ENCODE data around the gene NOP53. TPM values are rescaled to one million over a fixed set of nuclear protein-coding genes. Genes with fewer than 3 reads are reported as not detected.
A peak's percentile ranks its signal among the peaks of the same experiment; 100 is the strongest.

NOP53 gene
- total RNA-seq, 1 donor from 2014 or later, result 121 TPM

DNA sequence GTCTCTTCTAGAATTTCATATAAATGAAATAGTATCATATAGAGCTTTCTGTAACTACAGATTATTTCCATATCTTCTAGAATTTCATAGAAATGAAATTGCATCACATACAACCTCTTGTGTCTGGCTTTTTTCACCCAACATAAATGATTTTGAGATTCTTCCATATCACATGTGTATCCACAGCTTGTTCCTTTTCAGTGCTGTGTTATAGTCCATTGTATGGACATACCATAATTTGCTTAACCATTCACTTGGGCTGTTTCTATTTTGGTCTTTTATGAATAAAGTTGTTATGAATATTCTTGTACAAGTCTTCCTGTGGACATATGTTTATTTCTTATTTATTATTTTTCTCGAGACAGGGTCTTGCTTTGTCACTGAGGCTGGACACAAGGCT lies 47.3 kb downstream of the NOP53 start:
- DNase-seq (ENCODE audit: low read depth) (no peak), FAIRE-seq (no peak)
- no peak overlapping the region for H3K4me3 ChIP-seq (ENCODE audit: low read depth, low read length)
- TF ChIP-seq, protein P1, sequence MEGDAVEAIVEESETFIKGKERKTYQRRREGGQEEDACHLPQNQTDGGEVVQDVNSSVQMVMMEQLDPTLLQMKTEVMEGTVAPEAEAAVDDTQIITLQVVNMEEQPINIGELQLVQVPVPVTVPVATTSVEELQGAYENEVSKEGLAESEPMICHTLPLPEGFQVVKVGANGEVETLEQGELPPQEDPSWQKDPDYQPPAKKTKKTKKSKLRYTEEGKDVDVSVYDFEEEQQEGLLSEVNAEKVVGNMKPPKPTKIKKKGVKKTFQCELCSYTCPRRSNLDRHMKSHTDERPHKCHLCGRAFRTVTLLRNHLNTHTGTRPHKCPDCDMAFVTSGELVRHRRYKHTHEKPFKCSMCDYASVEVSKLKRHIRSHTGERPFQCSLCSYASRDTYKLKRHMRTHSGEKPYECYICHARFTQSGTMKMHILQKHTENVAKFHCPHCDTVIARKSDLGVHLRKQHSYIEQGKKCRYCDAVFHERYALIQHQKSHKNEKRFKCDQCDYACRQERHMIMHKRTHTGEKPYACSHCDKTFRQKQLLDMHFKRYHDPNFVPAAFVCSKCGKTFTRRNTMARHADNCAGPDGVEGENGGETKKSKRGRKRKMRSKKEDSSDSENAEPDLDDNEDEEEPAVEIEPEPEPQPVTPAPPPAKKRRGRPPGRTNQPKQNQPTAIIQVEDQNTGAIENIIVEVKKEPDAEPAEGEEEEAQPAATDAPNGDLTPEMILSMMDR (IDR thresholded peaks at IDR 0.05; ENCODE audit: insufficient read depth, low read length, severe bottlenecking), result no peak
- H3K27me3 ChIP-seq (ENCODE audit: control insufficient read depth, insufficient read depth, low read length), result no peaks in the 10 kb centered on the region
- H3K36me3 ChIP-seq (ENCODE audit: control insufficient read depth, insufficient read depth, low read length), result no peaks in the 10 kb centered on the region

DNA sequence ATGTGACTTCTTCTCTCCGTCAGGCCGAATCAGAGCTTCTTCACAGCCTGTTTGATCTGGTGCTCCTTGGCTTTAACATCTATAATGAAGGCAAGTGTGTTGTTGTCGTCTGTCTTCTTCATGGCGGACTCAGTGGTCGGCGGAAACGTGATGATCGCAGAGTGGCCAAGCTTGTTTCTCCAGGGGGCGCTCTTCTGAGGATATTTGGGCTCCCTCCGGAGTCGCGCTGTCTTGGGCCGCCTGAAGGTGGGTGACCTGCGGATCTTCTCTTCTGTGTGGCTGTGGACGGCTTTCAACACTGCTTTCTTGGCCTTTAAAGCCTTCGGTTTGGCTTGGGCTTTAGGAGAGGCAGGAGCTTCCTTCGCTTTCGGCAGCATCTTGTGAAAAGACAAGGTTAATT lies 49.2 kb downstream of the NOP53 start:
- no peak for FAIRE-seq
- H3K4me3 ChIP-seq (ENCODE audit: low read depth, low read length), result no peak overlapping the region

DNA sequence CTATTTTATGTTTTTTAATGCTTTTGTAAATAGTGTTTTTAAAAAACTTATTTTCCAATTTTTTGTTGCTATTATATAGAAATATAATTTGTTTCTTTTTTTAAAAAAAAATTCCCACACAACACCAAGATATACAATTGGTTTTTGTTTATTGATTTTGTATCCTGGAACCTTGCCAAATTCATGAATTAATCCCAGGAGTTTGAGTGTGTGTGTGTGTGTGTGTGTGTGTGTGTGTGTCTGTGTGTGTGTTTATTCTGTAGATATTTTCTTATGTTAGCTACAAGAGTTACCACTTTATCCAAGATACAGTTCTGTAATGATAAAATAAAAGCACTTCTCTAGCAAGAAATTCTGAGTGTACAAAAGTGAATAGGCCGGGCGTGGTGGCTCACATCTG lies 51.4 kb downstream of the NOP53 start:
- Histone ChIP-seq H3K4me3 (ENCODE audit: low read depth, low read length) (no peak overlapping the region), H3K27me3 (ENCODE audit: control insufficient read depth, insufficient read depth, low read length) (no peaks in the 10 kb centered on the region), H3K36me3 (ENCODE audit: control insufficient read depth, insufficient read depth, low read length) (no peaks in the 10 kb centered on the region)
- DNase-seq (ENCODE audit: low read depth), result no peak
- TF ChIP-seq, protein P1 (IDR thresholded peaks at IDR 0.05; ENCODE audit: insufficient read depth, low read length, severe bottlenecking), result no peak
- no peak for FAIRE-seq

More for the DNA sequence above, 49.2 kb downstream of the NOP53 start:
- TF ChIP-seq, protein P1 (IDR thresholded peaks at IDR 0.05; ENCODE audit: insufficient read depth, low read length, severe bottlenecking), result peak; percentile 21
- DNase-seq (ENCODE audit: low read depth), result no peak
- Histone ChIP-seq H3K27me3 (ENCODE audit: control insufficient read depth, insufficient read depth, low read length) (no peaks in the 10 kb centered on the region), H3K36me3 (ENCODE audit: control insufficient read depth, insufficient read depth, low read length) (no peaks in the 10 kb centered on the region)

DNA sequence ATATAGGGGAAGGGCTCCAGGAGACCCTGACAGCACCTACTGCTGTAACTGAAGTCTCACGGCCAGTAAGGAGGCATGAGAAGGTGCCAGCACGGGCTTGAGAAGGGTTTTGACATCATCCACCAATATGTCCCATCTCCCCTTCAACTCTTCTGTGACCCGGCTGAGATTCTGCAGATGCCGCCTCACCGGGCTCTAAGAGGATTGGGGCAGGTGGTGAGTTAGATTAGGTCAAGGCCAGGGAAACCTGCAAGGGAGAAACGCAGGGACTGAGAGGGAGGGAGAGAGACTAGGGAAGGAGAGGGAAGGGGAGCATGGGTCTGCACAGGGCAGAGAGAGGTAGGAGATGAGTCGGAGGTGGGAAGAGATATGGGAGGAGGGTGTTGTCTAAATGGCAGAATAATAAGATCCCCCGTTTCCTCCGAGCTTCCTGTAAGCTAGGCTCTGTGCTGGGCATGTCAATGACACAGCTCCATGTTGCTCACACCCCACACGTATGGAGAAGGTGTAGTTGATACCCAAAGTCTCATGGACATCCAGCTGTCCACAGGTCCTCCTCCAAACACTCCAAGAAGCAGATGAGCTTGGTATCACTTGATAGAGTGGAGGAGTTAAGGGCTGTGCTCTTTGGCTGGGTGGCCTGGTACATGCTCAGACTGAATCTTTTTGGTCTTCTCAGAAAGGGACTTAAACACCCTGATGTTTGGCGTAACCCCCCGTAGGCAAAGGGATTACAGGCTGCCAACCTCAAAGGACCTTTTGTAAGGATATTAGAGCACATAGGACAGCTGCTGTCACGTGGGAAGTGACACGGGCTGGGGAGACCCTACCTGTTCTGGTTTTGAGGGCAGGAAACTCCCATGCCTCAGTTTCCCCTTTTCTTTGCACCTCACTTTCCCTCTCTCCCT lies 52.9 kb downstream of the NOP53 start:
- FAIRE-seq (peak; percentile 91), DNase-seq (ENCODE audit: low read depth) (no peak)
- no peak overlapping the region for H3K4me3 ChIP-seq (ENCODE audit: low read depth, low read length)
- TF ChIP-seq, protein P1 (IDR thresholded peaks at IDR 0.05; ENCODE audit: insufficient read depth, low read length, severe bottlenecking), result no peak
- no peaks in the 10 kb centered on the region for H3K27me3 ChIP-seq (ENCODE audit: control insufficient read depth, insufficient read depth, low read length)
- no peaks in the 10 kb centered on the region for H3K36me3 ChIP-seq (ENCODE audit: control insufficient read depth, insufficient read depth, low read length)

DNA sequence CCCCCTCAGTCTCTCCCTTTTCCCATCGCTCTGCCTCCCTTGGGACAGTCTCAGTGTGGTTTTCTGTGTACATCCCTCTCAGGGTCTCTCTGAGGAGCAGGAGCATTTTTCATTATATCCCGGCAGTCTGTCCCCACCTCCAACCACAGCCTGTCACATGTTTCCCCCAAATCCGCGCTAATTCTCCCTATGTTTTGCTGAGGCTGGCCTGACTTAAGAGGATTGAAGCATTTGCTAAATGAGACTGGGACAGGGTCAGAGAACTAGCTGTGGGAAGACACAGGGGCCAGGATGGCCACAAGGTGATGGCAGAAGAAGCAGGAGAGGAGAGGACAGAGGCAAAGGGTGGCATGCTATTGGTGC lies 53.5 kb downstream of the NOP53 start:
- H3K4me3 ChIP-seq (ENCODE audit: low read depth, low read length), result no peak overlapping the region
- no peak for DNase-seq (ENCODE audit: low read depth)
- TF ChIP-seq, protein P1 (IDR thresholded peaks at IDR 0.05; ENCODE audit: insufficient read depth, low read length, severe bottlenecking), result no peak

More for the DNA sequence above, 53.5 kb downstream of the NOP53 start:
- no peaks in the 10 kb centered on the region for H3K27me3 ChIP-seq (ENCODE audit: control insufficient read depth, insufficient read depth, low read length)
- H3K36me3 ChIP-seq (ENCODE audit: control insufficient read depth, insufficient read depth, low read length), result no peaks in the 10 kb centered on the region
- FAIRE-seq, result no peak

Data from bronchial epithelial cell (primary cell).